Heart left ventricle (tissue), 16 donors: Measurements from ENCODE around the gene KIF2A. TPM values are rescaled to one million over a fixed set of nuclear protein-coding genes. Genes with fewer than 3 reads are reported as not detected.

Source experiments
- ATAC-seq, 4 donors: fragments of 200-7000 bp; cut with Tn5 transposase; one replicate each; pipeline ENCODE4 v1.9.1; 2020 to 2022; ENCODE audit warnings: moderate library complexity in 4 of 4, mild to moderate bottlenecking in 3 of 4, moderate number of reproducible peaks in 1 of 4
- DNase-seq, 5 donors: peaks; one replicate each; pipeline ENCODE4 v3.0.0-alpha.2; 2020
- H3K27ac ChIP-seq, 12 donors: fragments of 200-600 bp; sonication (generic) in 4 of 12; one replicate each; pipeline versions ENCODE4 v1.5.0 to v1.8.0; 2016 to 2022; ENCODE audit warnings: mild to moderate bottlenecking in 2 of 12
- H3K27me3 ChIP-seq, 9 donors: fragments of 200-600 bp; sonication (generic) in 2 of 9; one replicate each; pipeline versions ENCODE4 v1.5.1 to v1.8.0; 2016 to 2022; ENCODE audit warnings: mild to moderate bottlenecking in 3 of 9
- H3K36me3 ChIP-seq, 9 donors: fragments of 200-600 bp; sonication (generic) in 2 of 9; one replicate each; pipeline versions ENCODE4 v1.5.0 to v1.8.0; 2018 to 2022; ENCODE audit warnings: mild to moderate bottlenecking in 2 of 9
- H3K4me1 ChIP-seq, 12 donors: fragments of 200-600 bp; sonication (generic) in 4 of 12; one replicate each; pipeline versions ENCODE4 v1.5.0 to v1.8.0; 2016 to 2022; ENCODE audit warnings: mild to moderate bottlenecking in 3 of 12
- H3K4me3 ChIP-seq, 12 donors: fragments of 200-600 bp; sonication (generic) in 4 of 12; one replicate each; pipeline versions ENCODE4 v1.5.0 to v1.8.0; 2017 to 2022; ENCODE audit warnings: mild to moderate bottlenecking in 9 of 12, moderate library complexity in 4 of 12
- H3K9me3 ChIP-seq, 12 donors: fragments of 200-600 bp; sonication (generic) in 4 of 12; one replicate each; pipeline versions ENCODE4 v1.5.0 to v1.8.0; 2016 to 2022; ENCODE audit warnings: mild to moderate bottlenecking in 1 of 12
- POLR2A ChIP-seq, 2 donors: fragments of 450-650 bp; IDR thresholded peaks; one replicate each; pipeline ENCODE4 v1.6.1; 2017; ENCODE audit warnings: antibody characterized with exemption in 2 of 2, mild to moderate bottlenecking in 2 of 2, moderate library complexity in 2 of 2
- WGBS, 4 donors: extraction: QIAGEN DNeasy Blood & Tissue Kit in 2 of 4; methylation state at CpG; one replicate each; pipeline versions ENCODE4 v1.1.5 to v1.1.7; 2013 to 2018; 5-methylcytosine and 5-hydroxymethylcytosine counted together
- intact Hi-C, 10 donors: fragments of 100-400 bp; cut with DNase I; formaldehyde crosslinking; loops; one replicate each; pipeline versions ENCODE4 v1.11.1 to v1.14.2; 2022
- polyA plus RNA-seq, 2 donors: library from polyadenylated mRNA; stranded (reverse); fragments of 200-250 nt; gene quantifications; one replicate each; pipeline ENCODE4 v1.2.3, GENCODE V29; 2013
- total RNA-seq, 9 donors: library from RNA; depleted of rRNA in 2 of 9; stranded (reverse); fragments of >200 nt in 2 of 9; fragmentation: NEBNext Ultra II Directional in 3 of 9; extraction: Animal tissue kit (Norgen Biotek cat#: 25700) in 3 of 9; gene quantifications; one replicate each; pipeline versions ENCODE4 v1.1.0 to v1.2.4, GENCODE V29; 2016 to 2023
- TF ChIP-seq, protein P1 (sequence below), 12 donors: fragments of 200-600 bp; sonication (generic) in 4 of 12; IDR thresholded peaks; one replicate each; pipeline versions ENCODE4 v1.5.0 to v1.8.0; 2018 to 2022; ENCODE audit warnings: antibody characterized with exemption in 12 of 12, mild to moderate bottlenecking in 5 of 12
- donor health status: ischemic (EF 13 %, LVEDD 7.1; RV severe dilation, severe dysfunction).
- donor health status: healthy with polysubstance abuse.
- donor health status: DM: no; HTN: yes; CAD: no.
- donor health status: DM: no; HTN: no; CAD: no.
- donor health status: ischemic (EF 25% LVEDD 6.9; RV normal size, moderate dysfunction).
- donor health status: ischemic (EF 25% LVEDD 5.7; RV mildly dilated, moderate dysfunction).
- donor health status: healthy.
- donor health status: DM: yes; HTN: yes; CAD: no.
- donor health status: ischemic (EF 35%, LVEDD 5.7; RV mildly dilated, moderate dysfunction).
- donor health status: nonischemic (EF 11% LVEDD 7.7; RV severe dilation, severe dysfunction).
- donor health status: DM: yes; HTN: yes; CAD: no.
- donor health status: PGD.
- donor health status: ischemic (EF 29% LVEDD 5.4; RV normal size, mild dysfunction).
- donor health status: nonischemic (EF 23%, LVEDD 6.1; RV moderate dilation, normal function).

KIF2A gene
- total and polyA plus RNA-seq, 11 donors = 1.5 to 18.8 (median 10.7) TPM

- H3K36me3 ChIP-seq = no peaks in the 10 kb centered on the region
- ATAC-seq (no peak), DNase-seq (no peak)
- H3K27me3 ChIP-seq = no peaks in the 10 kb centered on the region
- 54 to 78% (median 74%) methylated on average over 5 of the region's 5 CpGs for WGBS, 4 donors
- no peak overlapping the region for H3K4me3 ChIP-seq
- H3K9me3 ChIP-seq = no peaks in the 10 kb centered on the region
- TF ChIP-seq, protein P1, sequence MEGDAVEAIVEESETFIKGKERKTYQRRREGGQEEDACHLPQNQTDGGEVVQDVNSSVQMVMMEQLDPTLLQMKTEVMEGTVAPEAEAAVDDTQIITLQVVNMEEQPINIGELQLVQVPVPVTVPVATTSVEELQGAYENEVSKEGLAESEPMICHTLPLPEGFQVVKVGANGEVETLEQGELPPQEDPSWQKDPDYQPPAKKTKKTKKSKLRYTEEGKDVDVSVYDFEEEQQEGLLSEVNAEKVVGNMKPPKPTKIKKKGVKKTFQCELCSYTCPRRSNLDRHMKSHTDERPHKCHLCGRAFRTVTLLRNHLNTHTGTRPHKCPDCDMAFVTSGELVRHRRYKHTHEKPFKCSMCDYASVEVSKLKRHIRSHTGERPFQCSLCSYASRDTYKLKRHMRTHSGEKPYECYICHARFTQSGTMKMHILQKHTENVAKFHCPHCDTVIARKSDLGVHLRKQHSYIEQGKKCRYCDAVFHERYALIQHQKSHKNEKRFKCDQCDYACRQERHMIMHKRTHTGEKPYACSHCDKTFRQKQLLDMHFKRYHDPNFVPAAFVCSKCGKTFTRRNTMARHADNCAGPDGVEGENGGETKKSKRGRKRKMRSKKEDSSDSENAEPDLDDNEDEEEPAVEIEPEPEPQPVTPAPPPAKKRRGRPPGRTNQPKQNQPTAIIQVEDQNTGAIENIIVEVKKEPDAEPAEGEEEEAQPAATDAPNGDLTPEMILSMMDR (IDR thresholded peaks at IDR 0.05) = no peak
- no peak for TF ChIP-seq POLR2A (IDR thresholded peaks at IDR 0.05)
- peaks cover 0 to 7% (median 0%) of the 10 kb centered on the region in 12 donors for H3K4me1 ChIP-seq
- intact Hi-C loops = no loop called here
- no peak overlapping the region for H3K27ac ChIP-seq
These were observed 45.5 kb upstream of the KIF2A start for GRCh38 chr5:62260513-62260912.

DNA sequence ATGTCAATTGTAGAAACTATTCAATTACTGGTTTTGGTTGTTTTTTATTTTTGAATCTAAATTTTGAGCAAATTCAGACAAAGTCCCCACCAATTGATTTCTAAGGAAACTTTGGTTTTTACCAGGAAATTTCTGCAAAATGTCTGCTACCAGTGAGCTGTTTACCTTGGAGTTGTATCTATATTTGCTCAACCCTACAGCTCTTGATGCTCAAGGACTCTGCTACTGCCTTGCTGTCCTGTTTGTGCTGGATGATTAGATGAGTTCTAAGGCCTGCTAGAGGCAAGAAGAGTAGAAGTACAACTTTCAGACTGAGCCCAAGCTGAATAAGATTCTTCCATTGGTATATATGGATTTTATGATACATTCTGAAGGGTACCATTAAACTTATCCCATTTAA is 42.6 kb upstream of the KIF2A start:
- ATAC-seq (no peak), DNase-seq (no peak)
- no peak for TF ChIP-seq POLR2A (IDR thresholded peaks at IDR 0.05)
- no peak overlapping the region for H3K27ac ChIP-seq
- H3K36me3 ChIP-seq = no peaks in the 10 kb centered on the region
- H3K4me1 ChIP-seq = no peaks in the 10 kb centered on the region
- H3K27me3 ChIP-seq = no peaks in the 10 kb centered on the region
- intact Hi-C loops = no loop called here
- H3K4me3 ChIP-seq = no peak overlapping the region
- no peaks in the 10 kb centered on the region for H3K9me3 ChIP-seq

DNA sequence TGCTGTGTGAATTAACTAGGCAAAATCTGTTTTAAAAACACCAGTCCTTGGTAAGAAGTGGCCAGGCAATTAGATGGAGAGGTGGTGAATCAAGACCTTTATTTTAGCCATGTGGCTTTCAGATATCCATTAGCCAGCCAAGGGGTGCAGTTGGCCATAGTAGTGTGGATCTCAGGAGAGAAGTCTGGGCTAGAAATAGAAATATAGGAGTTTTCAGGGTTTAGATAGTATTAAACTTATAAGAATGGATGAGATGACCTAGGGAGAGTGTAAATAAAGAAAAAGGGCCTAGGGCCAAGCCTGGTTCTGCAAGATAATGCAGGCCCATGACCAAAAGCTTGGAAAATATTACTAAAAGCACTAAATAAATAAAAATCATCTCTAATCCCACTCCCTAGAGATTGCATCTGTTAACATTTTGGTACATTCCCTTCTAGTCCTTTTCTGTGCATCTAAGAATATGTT is 40.3 kb upstream of the KIF2A start:
- no peak overlapping the region for H3K27ac ChIP-seq
- H3K4me1 ChIP-seq = no peaks in the 10 kb centered on the region
- H3K4me3 ChIP-seq = no peak overlapping the region
- no peaks in the 10 kb centered on the region for H3K9me3 ChIP-seq
- ATAC-seq (no peak), DNase-seq (no peak)
- intact Hi-C loops = no loop called here
- TF ChIP-seq POLR2A (IDR thresholded peaks at IDR 0.05) = no peak
- TF ChIP-seq, protein P1 (IDR thresholded peaks at IDR 0.05) = no peak
- H3K36me3 ChIP-seq = no peaks in the 10 kb centered on the region
- H3K27me3 ChIP-seq = no peaks in the 10 kb centered on the region

DNA sequence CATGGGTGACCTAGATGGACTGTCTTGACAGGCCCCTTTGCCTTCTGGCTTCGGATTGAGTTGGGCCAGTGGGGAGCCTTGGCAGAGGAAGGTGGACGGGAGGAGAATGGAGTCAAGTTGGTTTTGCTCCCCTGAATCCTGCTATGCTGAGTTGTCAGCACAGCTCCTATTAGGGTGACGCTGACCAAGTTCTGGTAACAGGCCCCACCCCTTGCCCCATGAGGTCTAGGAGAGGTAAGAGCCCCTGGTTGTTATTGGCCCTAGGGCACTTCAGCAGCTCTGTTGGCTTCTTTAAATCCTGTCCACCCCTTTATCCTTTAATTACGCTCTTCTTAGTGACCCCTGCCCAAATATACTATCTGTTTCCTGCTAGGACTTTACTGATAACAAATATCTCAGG is 39.4 kb upstream of the KIF2A start:
- ATAC-seq (no peak), DNase-seq (no peak)
- TF ChIP-seq, protein P1 (IDR thresholded peaks at IDR 0.05) = no peak
- Histone ChIP-seq H3K27me3 (no peaks in the 10 kb centered on the region), H3K4me1 (no peaks in the 10 kb centered on the region), H3K4me3 (no peak overlapping the region), H3K9me3 (no peaks in the 10 kb centered on the region), H3K36me3 (no peaks in the 10 kb centered on the region), H3K27ac (no peak overlapping the region)
- intact Hi-C loops = no loop called here
- WGBS, 4 donors = 87 to 96% (median 88%) methylated on average over 4 of the region's 4 CpGs

GRCh38 chr5:62268234-62268633 is 37.8 kb upstream of the KIF2A start:
- no peak overlapping the region for H3K4me3 ChIP-seq
- WGBS, 4 donors = 72 to 90% (median 75%) methylated on average over 1 of the region's 1 CpG
- no peak overlapping the region for H3K27ac ChIP-seq

More at GRCh38 chr5:62268234-62268633, 37.8 kb upstream of the KIF2A start:
- intact Hi-C loops = no loop called here
- TF ChIP-seq, protein P1 (IDR thresholded peaks at IDR 0.05) = no peak
- no peak for TF ChIP-seq POLR2A (IDR thresholded peaks at IDR 0.05)
- DNase-seq (no peak), ATAC-seq (no peak)
- H3K9me3 ChIP-seq = no peaks in the 10 kb centered on the region
- H3K36me3 ChIP-seq = no peaks in the 10 kb centered on the region
- no peaks in the 10 kb centered on the region for H3K4me1 ChIP-seq
- H3K27me3 ChIP-seq = no peaks in the 10 kb centered on the region
